ENCODE measurements around the gene LEMD1.
A peak's percentile ranks its signal among the peaks of the same experiment; 100 is the strongest.

Gene LEMD1, protein sequence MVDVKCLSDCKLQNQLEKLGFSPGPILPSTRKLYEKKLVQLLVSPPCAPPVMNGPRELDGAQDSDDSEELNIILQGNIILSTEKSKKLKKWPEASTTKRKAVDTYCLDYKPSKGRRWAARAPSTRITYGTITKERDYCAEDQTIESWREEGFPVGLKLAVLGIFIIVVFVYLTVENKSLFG

GRCh38 chr1:205421798-205422197 lies at the start of gene LEMD1:
Gene LEMD1, minus strand, starts transcription at chr1:205422056. Its CDS starts 1,520 bp downstream, at chr1:205420536.
- DNase-seq (ENCODE audit: low spot score), result no peak

- DNase-seq (ENCODE audit: low spot score), result no peak
Observed at GRCh38 chr1:205470131-205470530, 48.3 kb upstream of the LEMD1 start.

DNA sequence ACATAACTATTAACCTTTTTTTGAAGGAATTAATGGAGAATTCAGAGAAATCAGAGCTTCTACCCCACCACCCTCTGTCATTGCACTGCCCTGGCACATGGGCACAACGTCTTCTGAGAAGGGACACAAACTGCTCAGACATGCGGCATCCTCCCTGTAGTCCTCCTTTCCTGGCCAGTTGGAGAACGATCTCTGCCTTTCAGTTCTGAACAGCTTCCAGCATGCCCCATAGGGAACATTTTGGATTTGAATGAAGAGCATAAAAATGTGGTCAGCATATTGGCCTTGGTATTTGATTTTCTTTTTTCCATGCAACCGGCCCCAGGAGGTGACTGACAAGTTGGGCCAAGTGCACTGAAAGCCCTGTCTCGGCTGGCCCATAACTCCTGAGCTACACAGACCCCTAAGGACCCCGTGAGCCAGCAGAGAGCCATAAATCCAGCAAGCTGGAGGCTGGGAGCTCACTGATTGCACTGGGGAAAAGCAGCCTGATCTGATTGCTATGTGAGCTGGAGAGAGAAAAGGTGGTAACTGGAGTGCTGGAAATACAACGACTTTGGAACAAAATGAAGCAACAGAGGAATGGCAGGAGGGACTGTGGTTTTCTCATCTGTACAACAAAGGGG lies 44.9 kb upstream of the LEMD1 start:
- DNase-seq (ENCODE audit: low spot score), result no peak

DNA sequence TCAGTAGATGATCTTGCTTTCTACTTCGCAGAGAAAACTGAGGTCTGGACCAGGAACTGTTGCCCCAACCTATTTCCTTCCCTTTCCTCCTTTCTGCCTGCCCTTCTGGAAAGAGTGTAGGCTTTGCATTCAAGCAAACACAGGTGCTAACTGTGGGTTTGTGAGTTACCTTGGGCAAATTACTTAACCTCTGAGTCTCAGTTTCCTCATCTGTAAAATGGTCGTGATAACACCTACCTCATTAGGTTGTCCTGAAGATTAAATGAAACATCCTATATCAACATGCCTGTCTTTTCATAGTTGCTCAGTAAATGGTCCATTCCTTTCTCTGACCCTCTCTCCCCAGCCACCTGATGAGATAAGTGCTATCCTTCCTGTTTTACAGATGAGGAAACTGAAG lies 43.5 kb upstream of the LEMD1 start:
- DNase-seq (ENCODE audit: low spot score), result no peak

DNA sequence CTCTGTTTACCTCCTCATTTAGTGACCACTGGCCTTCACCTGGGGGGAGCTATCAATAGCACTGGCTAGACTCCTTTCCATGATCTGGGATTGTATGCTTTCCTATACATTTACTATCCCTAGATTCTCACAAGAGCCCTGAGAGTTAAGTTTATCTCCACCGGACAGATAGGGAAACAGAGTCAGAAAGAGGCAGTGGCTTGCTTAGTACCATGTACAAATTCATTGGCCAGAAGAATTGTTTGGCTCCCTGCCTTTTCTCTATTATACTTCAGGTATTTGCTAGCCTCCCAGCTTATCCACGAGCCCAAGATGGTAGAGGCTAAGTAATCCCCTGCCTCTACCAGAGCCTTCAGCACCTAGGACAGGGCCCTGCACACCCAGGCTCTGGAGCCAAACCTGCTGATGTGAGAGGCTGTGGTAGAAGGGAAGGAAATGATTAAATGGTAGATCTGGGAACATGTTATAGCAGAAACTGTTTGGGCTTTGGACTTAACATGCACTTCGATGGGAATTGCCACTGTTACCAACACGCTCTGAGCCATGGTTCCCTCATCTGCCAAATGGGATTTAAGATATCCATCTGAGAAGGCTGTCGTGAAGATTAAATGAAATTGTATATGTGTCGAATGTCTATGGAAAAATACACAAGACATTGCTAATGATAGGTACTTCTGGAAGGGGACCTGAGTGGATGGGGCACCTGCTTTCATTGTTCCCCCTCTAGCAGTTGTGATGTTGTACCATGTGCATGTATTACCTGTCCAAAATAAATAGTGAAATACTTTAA lies 37.1 kb upstream of the LEMD1 start:
- peak; percentile 17 for DNase-seq (ENCODE audit: low spot score)

- DNase-seq (ENCODE audit: low spot score), result no peak
Observed at GRCh38 chr1:205456868-205457745, 35.3 kb upstream of the LEMD1 start.

DNA sequence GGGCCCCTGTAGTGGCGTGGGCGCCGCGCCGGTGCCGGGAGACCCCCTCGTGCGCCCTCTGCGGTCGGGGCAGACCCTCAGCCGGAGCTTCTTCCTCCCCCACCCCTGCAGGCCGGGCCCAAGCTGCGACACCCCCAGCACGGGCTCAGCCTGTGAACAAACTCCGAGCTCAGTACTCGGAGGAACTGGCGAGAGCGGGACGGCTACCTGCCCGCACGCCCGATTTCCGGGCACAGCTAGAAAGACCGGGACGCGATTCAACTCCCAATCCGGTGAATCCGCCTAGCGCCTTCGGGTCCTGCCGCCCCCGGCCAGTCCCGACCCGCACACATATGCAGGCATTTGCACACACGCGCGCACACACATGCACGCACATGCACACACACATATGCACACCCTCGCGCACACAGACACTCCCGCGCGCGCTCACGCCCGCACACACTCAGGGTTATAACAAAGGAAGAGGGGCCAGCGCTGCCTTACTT lies 34.6 kb upstream of the LEMD1 start:
- no peak for DNase-seq (ENCODE audit: low spot score)

DNA sequence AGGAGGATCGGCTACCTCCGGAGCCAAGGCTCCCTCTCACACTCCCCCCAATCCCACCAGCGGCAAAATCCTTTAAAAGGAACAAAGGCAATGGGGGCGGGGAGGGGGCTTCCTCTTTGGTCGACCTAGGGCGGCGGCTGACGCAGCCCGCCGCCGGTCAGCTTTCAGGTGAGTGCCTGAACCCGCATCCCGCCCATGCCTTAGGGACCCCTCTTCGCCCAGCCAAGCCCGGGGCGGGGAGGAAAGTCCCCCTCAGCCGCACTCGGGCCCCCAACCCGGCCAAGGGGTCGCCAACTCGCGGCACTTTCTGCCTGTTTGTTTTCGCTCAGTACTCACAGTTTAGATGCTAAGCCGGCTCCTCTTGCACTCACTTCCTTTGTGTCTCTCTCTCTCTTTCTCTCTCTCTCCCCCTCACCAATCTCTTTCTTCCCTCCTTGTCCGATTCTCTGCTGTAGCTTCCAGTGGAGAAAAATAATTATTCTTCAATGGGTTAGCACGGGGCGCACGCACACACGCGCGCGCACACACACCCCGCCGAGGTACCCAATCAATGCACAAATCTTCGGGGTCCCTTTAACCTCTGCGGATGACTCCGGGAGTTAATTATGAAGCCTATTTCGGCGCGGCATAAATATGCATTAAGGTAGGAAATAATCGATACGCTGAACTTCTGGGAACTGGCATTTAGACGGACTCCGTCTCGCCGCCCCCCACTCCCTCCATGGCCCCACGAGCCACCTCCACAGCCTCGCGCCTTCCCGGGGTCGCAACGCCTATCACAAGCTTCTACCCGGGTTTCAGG lies 33.9 kb upstream of the LEMD1 start, which contains the start of gene BLACAT1:
BLACAT1 (minus strand) TSS at position 465 of the 802 bp plus-strand sequence.
- DNase-seq (ENCODE audit: low spot score), result no peak

DNA sequence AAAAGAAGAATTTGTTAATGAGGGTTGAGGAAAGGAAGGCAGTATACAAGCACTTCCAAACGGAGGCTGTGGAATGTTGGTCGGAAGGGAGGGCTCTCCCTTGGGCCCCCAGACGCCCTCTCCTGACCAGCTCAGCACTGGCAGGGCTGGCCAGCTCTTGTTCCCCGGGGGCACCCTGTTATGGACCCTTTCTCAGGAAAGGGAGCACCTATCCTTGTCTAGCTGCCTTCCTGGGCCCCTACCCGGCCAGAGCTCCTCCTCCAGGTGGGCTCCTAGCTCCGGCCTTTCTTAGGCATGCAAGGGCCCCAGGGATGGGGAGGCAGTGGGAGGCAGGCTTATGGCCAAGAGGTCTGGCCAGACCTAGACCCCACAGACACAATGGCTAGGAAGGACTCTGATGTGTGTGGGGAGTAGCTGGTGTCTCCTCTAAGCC lies 33.1 kb upstream of the LEMD1 start:
- DNase-seq (ENCODE audit: low spot score), result no peak

- no peak for DNase-seq (ENCODE audit: low spot score)
Observed at GRCh38 chr1:205453466-205453865, 31.6 kb upstream of the LEMD1 start.

- DNase-seq (ENCODE audit: low spot score), result no peak
Observed at GRCh38 chr1:205452933-205453332, 31.1 kb upstream of the LEMD1 start.

GRCh38 chr1:205452364-205452763 lies 30.5 kb upstream of the LEMD1 start:
- no peak for DNase-seq (ENCODE audit: low spot score)

- DNase-seq (ENCODE audit: low spot score), result no peak
Observed at GRCh38 chr1:205451759-205452164, 29.9 kb upstream of the LEMD1 start.

DNA sequence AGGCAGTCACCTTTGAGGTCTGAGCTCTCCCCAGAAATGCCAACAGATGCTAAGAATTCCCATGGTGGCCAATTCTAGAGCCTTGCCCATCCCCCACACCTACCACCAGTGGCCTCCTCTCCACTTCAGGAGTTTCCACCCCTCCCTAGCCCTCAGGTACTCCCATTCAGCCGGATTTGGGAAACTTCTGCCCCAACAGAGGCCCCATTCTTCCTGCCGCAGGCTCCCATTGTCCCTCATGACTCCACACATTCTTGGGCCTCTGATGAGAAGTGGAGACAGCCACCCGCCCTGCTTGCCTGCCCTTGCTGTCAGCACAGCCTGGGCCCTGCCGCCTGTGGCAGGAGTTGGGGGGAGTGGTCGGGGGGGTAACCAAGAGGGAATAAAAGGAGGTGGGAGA lies 29.3 kb upstream of the LEMD1 start:
- DNase-seq (ENCODE audit: low spot score), result no peak

- DNase-seq (ENCODE audit: low spot score), result no peak
Observed at GRCh38 chr1:205450448-205450847, 28.6 kb upstream of the LEMD1 start.

DNA sequence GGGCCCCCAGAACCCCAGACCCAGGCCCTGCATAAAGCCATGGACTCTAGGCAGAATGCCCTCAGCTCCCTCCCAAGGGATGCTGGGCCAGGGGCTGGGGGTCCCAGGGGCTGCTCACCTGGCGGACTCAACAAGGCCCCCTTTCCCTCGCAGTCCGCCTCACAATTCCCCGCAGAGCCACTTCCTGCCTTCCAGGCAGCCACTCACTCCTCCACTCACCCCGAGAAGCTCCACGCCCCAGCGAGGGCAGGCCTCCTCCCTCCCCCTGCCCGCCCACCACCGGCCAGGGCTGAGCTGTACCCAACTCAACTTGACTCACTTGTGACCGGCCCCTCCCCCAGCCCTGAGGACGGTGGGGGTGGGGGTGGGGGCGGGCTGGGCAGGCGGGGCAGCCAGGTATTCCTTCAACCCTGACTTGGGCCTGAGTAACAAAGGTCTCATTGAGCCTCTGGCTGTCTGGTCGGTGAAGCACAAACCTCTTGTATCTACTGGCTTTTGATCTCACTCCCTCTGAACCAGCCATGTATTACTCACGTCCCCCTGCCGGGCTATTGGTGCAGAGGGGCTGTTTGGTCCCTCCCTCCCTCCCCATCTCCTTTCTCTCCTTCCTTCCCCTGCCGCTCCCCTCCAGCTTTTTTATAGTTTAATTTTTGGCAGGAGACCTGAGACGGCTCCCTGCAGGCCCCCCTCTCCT lies 28.0 kb upstream of the LEMD1 start:
- no peak for DNase-seq (ENCODE audit: low spot score)

- no peak for DNase-seq (ENCODE audit: low spot score)
Observed at GRCh38 chr1:205449254-205449749, 27.4 kb upstream of the LEMD1 start.

GRCh38 chr1:205448540-205449253 lies 26.8 kb upstream of the LEMD1 start:
- no peak for DNase-seq (ENCODE audit: low spot score)

DNA sequence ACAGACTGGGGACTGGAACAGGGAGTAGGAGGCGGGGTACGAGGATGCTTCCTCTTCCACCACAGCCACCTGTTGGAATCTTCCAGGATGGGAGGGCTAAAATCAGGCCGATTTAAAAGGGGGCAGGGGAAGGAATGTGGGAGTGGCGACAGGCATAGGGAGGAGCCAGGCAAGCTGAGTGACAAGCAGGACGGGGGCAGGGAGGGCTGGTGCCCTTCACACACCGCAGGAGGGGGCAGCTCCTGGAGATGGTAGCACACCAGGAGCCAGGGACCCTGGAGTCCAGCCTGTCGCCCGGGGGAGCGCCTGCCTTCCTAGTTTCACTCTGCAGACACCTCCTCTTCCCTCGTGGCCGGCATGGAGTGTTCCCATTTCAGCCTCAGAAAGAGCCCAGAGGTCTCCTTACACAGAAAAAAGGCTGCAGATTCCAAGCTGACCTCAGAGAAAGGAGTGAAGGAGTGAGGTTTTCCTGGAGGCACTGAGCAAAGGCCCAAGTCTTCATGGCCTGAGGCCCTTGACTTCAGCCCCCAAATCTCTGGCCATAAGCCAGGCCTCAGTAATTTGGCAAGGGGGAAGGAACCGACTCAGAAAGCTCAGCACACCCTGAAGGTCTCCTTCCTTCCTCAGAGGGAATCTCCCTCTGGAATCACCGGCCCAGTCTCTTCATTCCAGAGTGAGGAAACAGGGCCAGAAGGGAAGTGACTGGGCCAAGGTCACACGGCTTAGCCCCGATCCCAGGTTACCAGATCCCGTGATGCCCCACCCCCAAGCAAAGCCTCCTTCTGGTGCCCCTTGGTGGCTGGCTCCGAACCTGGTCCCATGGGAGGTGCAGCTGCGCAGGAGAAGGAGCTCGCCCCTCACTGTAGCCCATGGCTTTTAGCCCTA lies 25.8 kb upstream of the LEMD1 start:
- no peak for DNase-seq (ENCODE audit: low spot score)
